Muscle layer of colon (tissue), 2 donors: ENCODE measurements around the gene MKNK1.

Source experiments
- H3K27ac ChIP-seq: one replicate; pipeline ENCODE4 v1.7.0; 2013; ENCODE audit warnings: low read depth, mild to moderate bottlenecking, low read length, moderate library complexity
- H3K27me3 ChIP-seq, 2 donors: one replicate each; pipeline ENCODE4 v1.7.0; 2013; ENCODE audit warnings: low read length in 2 of 2, mild to moderate bottlenecking in 2 of 2; ENCODE audit not compliant: insufficient read depth in 2 of 2, control insufficient read depth in 1 of 2
- H3K36me3 ChIP-seq: one replicate; pipeline ENCODE4 v1.7.0; 2013; ENCODE audit warnings: mild to moderate bottlenecking, low read length; ENCODE audit not compliant: insufficient read depth
- H3K4me1 ChIP-seq: one replicate; pipeline ENCODE4 v1.7.0; 2013; ENCODE audit warnings: mild to moderate bottlenecking, low read length; ENCODE audit not compliant: insufficient read depth
- H3K4me3 ChIP-seq, 2 donors: one replicate each; pipeline ENCODE4 v1.7.0; 2013; ENCODE audit warnings: low read length in 2 of 2, low read depth in 1 of 2, mild to moderate bottlenecking in 1 of 2, moderate library complexity in 1 of 2
- H3K9ac ChIP-seq: one replicate; pipeline ENCODE4 v1.7.0; 2013; ENCODE audit warnings: low read length
- H3K9me3 ChIP-seq: one replicate; pipeline ENCODE4 v1.7.0; 2013; ENCODE audit warnings: mild to moderate bottlenecking, low read length
- donor health status: abdominal sarcoma.
- donor health status: Adenocarcinoma of cecum.

MKNK1 gene

DNA sequence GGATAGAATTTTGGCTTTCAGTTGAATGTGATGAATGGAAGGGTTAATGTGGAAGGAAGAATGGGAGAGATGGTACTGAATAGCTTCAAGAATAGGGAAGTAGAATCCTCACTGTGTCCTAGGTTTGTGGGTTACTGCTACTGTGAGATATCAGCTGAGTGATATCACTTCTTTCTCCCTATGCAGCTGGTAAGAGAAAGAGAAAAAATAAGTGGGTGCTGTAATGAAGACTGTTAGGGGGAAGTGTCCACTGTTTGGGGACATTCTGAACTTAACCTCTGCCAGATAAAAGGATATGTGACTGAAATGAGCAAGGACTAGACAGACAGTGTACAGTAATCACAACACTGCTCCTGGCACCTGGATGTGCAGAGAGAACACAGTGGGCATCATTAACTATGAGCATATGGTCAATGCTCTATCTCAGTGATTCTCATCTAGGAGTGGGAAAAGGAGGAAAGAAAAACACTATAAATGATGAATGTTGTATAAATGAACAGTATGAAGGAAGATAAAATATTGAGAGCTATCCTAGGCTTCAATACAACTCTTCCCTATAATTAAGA is 38.1 kb upstream of the MKNK1 start:
- Histone ChIP-seq H3K36me3 (peaks cover 4% of the 10 kb centered on the region), H3K27ac (no peak overlapping the region)

GRCh38 chr1:46639547-46639946 is 35.5 kb upstream of the MKNK1 start:
- peaks cover 11% of the 10 kb centered on the region for H3K36me3 ChIP-seq
- peaks cover 39% of the 10 kb centered on the region for H3K4me1 ChIP-seq
- H3K9ac ChIP-seq = no peak overlapping the region
- H3K27ac ChIP-seq = no peak overlapping the region
- H3K9me3 ChIP-seq = no peaks in the 10 kb centered on the region
- H3K27me3 ChIP-seq = no peaks in the 10 kb centered on the region
- no peak overlapping the region for H3K4me3 ChIP-seq

More for the DNA sequence above, 38.1 kb upstream of the MKNK1 start:
- H3K4me1 ChIP-seq = peaks cover 55% of the 10 kb centered on the region
- H3K9me3 ChIP-seq = no peaks in the 10 kb centered on the region
- H3K4me3 ChIP-seq = no peak overlapping the region
- no peak overlapping the region for H3K9ac ChIP-seq
- no peaks in the 10 kb centered on the region for H3K27me3 ChIP-seq

DNA sequence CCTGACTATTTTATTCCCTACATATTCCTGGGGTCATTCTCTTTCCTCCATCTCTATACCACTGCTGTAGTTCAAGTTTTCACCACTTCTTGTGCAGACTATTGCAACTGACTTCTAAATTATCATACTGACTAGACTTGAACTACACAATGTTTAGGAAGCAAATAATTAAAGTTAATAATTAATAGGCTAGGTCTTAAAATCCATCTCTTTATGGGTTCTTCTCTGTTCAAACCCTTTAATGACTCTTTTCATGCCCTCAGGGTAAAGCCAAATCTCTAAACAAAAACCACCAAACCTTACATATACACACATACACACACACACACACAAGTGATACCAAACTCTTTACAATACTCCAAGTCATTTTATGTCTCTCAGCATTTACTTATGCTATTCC is 34.9 kb upstream of the MKNK1 start:
- Histone ChIP-seq H3K4me1 (peaks cover 35% of the 10 kb centered on the region), H3K9ac (no peak overlapping the region), H3K27me3 (no peaks in the 10 kb centered on the region), H3K4me3 (no peak overlapping the region), H3K36me3 (peaks cover 16% of the 10 kb centered on the region), H3K27ac (no peak overlapping the region), H3K9me3 (no peaks in the 10 kb centered on the region)

- H3K27ac ChIP-seq = no peak overlapping the region
- no peaks in the 10 kb centered on the region for H3K27me3 ChIP-seq
- peaks cover 24% of the 10 kb centered on the region for H3K36me3 ChIP-seq
- H3K9ac ChIP-seq = no peak overlapping the region
- H3K4me1 ChIP-seq = peaks cover 22% of the 10 kb centered on the region
- no peaks in the 10 kb centered on the region for H3K9me3 ChIP-seq
- no peak overlapping the region for H3K4me3 ChIP-seq
These were observed 33.5 kb upstream of the MKNK1 start for GRCh38 chr1:46637444-46638083.

- Histone ChIP-seq H3K27ac (no peak overlapping the region), H3K9ac (no peak overlapping the region), H3K4me1 (peaks cover 15% of the 10 kb centered on the region), H3K4me3 (no peak overlapping the region), H3K9me3 (no peaks in the 10 kb centered on the region), H3K36me3 (peaks cover 34% of the 10 kb centered on the region), H3K27me3 (no peaks in the 10 kb centered on the region)
These were observed 31.1 kb upstream of the MKNK1 start for GRCh38 chr1:46635205-46635604.

- Histone ChIP-seq H3K36me3 (peaks cover 31% of the 10 kb centered on the region), H3K27me3 (no peaks in the 10 kb centered on the region), H3K9me3 (no peaks in the 10 kb centered on the region), H3K4me1 (no peaks in the 10 kb centered on the region), H3K27ac (no peak overlapping the region), H3K4me3 (no peak overlapping the region), H3K9ac (no peak overlapping the region)
These were observed 26.7 kb upstream of the MKNK1 start for GRCh38 chr1:46630719-46631118.

DNA sequence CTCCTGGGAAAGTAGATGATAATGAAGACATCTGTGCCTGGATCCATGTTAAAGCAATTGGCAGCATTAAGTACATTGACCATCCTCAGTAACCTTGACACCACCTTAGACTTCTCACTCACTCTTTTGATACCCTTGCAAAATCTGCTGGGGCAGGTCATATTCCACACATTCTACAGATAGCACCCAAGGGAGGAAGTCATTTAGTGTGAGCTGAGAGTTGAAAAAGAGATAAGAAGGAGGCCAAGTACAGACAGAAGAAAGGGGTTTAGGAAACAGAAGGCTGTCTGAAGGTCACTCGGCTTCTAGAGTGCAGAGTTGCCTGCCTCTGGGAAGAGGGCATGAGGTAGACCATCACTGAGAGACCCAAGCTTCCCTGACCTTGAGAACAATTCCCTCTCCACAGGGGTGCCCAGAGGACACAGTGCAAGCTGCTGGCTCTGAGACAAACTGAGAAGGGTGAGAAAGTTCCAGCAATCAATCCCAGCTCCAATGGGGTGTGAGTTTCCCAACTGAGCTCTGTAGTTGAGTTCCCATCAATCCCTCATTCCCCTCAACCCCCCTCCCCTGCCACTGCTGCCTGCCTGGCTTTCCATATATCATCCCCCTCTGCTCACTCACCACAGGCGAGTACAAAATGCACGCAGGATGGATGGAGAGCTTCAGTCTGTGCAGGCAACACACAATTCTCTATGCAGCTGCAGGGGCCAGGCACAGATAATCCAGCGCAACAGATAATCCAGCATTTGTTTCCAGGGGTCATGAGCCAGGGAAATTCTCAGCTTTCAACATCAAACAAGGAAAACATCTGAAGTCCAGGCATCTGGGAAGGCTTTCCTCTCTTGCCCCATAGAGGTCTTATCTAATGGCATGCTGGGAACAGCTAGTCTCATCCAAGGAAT is 19.9 kb upstream of the MKNK1 start:
- no peaks in the 10 kb centered on the region for H3K36me3 ChIP-seq

DNA sequence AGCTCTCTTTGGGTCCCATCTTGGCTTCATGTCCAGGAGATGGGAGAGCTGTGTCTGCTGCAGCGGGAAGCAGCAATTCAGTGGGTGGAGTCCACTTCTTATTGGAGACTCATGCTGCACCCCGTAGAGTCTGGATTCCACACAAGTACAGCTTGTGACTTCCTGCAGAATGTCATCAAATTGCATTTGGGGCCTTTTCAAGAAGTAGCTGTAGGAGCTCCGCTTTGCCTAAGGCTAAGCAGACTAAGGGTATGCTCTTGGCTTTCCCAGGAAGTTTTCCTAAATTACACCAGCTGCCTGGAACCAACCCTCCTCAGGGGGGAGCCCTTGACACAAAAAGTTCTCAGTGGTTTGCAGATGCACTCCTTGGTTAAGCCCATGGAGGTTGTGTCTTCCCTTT is 18.3 kb upstream of the MKNK1 start:
- Histone ChIP-seq H3K36me3 (no peaks in the 10 kb centered on the region), H3K4me1 (peaks cover 4% of the 10 kb centered on the region), H3K27me3 (no peaks in the 10 kb centered on the region), H3K4me3 (no peak overlapping the region), H3K9me3 (no peaks in the 10 kb centered on the region), H3K27ac (no peak overlapping the region), H3K9ac (no peak overlapping the region)

More for the DNA sequence above, 19.9 kb upstream of the MKNK1 start:
- Histone ChIP-seq H3K4me3 (no peak overlapping the region), H3K9ac (no peak overlapping the region), H3K27me3 (no peaks in the 10 kb centered on the region), H3K27ac (no peak overlapping the region), H3K4me1 (no peaks in the 10 kb centered on the region), H3K9me3 (no peaks in the 10 kb centered on the region)

DNA sequence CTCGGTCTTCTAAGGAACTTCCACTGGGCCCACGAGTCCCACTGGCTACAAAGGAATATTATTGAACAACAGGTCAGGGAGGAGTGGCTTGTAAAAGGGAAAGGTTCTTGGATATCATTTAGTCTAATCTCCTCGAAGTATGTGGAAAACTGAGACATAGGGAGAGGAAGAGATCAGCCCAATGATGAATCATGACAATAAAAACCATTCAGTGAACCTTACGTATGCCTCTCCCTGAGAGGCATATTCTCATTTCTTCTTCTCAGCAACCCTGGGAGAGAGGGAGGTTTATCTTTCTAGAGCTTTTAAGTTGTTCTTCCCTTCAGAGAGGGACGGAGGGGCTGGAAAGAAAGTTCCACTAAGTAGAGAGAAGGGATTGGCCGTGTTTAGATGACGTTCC is 17.9 kb upstream of the MKNK1 start:
- Histone ChIP-seq H3K4me1 (peaks cover 8% of the 10 kb centered on the region), H3K36me3 (no peaks in the 10 kb centered on the region), H3K27ac (no peak overlapping the region), H3K9ac (no peak overlapping the region), H3K9me3 (no peaks in the 10 kb centered on the region), H3K27me3 (no peaks in the 10 kb centered on the region), H3K4me3 (no peak overlapping the region)

- H3K9me3 ChIP-seq = no peaks in the 10 kb centered on the region
- H3K27me3 ChIP-seq = no peaks in the 10 kb centered on the region
- H3K36me3 ChIP-seq = no peaks in the 10 kb centered on the region
- H3K4me1 ChIP-seq = peaks cover 21% of the 10 kb centered on the region
- no peak overlapping the region for H3K4me3 ChIP-seq
- H3K9ac ChIP-seq = no peak overlapping the region
- H3K27ac ChIP-seq = no peak overlapping the region
These were observed 15.7 kb upstream of the MKNK1 start for GRCh38 chr1:46619656-46620258.

- no peaks in the 10 kb centered on the region for H3K9me3 ChIP-seq
- peaks cover 30% of the 10 kb centered on the region for H3K4me1 ChIP-seq
- H3K36me3 ChIP-seq = no peaks in the 10 kb centered on the region
- H3K27ac ChIP-seq = no peak overlapping the region
- H3K4me3 ChIP-seq = no peak overlapping the region
- H3K9ac ChIP-seq = no peak overlapping the region
- H3K27me3 ChIP-seq = no peaks in the 10 kb centered on the region
These were observed 14.8 kb upstream of the MKNK1 start for GRCh38 chr1:46618754-46619415.
